ENCODE measurements around the gene MUC6.
"Not testable (repeated sequence)": the region's sequence is repeated elsewhere in the genome, so short reads cannot be mapped to it uniquely, and the experiment has no call there.

- TF ChIP-seq POLR2A (IDR thresholded peaks at IDR 0.05; ENCODE audit: low read length); GATA1 (IDR thresholded peaks at IDR 0.05; ENCODE audit: low read depth, low read length): not testable (repeated sequence)
These were observed 19.9 kb downstream of the MUC6 start for GRCh38 chr11:1016610-1017126.
